Smooth muscle cell (in vitro differentiated cells): Measurements from ENCODE around the gene FOLR3. TPM values are rescaled to one million over a fixed set of nuclear protein-coding genes. Genes with fewer than 3 reads are reported as not detected.

Experiments
- DNase-seq: peaks from one replicate; lab custom pipeline; 2025; ENCODE audit not compliant: unreplicated experiment; lab: John Stamatoyannopoulos, UW
- H2AFZ ChIP-seq: fragments of 200-600 bp; sonication (generic); 2 replicates; pipeline ENCODE4 v1.6.0; 2016; ENCODE audit warnings: antibody characterized with exemption, low read depth, mild to moderate bottlenecking
- H3F3A ChIP-seq: fragments of 200-600 bp; sonication (generic); 2 replicates; pipeline ENCODE4 v1.6.0; 2017; ENCODE audit warnings: antibody characterized with exemption, low read depth
- H3K27ac ChIP-seq: fragments of 200-600 bp; sonication (generic); 2 replicates; pipeline ENCODE4 v1.5.1; 2016; ENCODE audit warnings: low read depth, mild to moderate bottlenecking
- H3K27me3 ChIP-seq: fragments of 200-600 bp; sonication (generic); 2 replicates; pipeline ENCODE4 v1.6.1; 2016; ENCODE audit warnings: low read depth, mild to moderate bottlenecking
- H3K36me3 ChIP-seq: fragments of 200-600 bp; sonication (generic); 2 replicates; pipeline ENCODE4 v1.5.1; 2016; ENCODE audit warnings: low read depth
- H3K4me1 ChIP-seq: fragments of 200-600 bp; sonication (generic); 2 replicates; pipeline ENCODE4 v1.5.1; 2016; ENCODE audit warnings: low read depth
- H3K4me2 ChIP-seq: fragments of 200-600 bp; sonication (generic); 2 replicates; pipeline ENCODE4 v1.6.0; 2016; ENCODE audit warnings: mild to moderate bottlenecking
- H3K4me3 ChIP-seq: fragments of 200-600 bp; sonication (generic); 2 replicates; pipeline ENCODE4 v1.5.1; 2016; ENCODE audit warnings: mild to moderate bottlenecking
- H3K79me2 ChIP-seq: fragments of 200-600 bp; sonication (generic); 2 replicates; pipeline ENCODE4 v1.6.0; 2016; ENCODE audit warnings: low read depth, mild to moderate bottlenecking
- H3K9ac ChIP-seq: fragments of 200-600 bp; sonication (generic); 2 replicates; pipeline ENCODE4 v1.6.0; 2016; ENCODE audit warnings: low read depth
- H3K9me3 ChIP-seq: fragments of 200-600 bp; sonication (generic); replicated peaks from 2 replicates; pipeline ENCODE4 v1.5.1; 2016; ENCODE audit warnings: low read depth
- H4K20me1 ChIP-seq: fragments of 200-600 bp; sonication (generic); 2 replicates; pipeline ENCODE4 v1.6.0; 2016; ENCODE audit warnings: low read depth
- CTCF ChIP-seq: fragments of 200-600 bp; sonication (generic); IDR thresholded peaks from 2 replicates; pipeline ENCODE4 v1.5.1; 2017; ENCODE audit warnings: borderline replicate concordance, mild to moderate bottlenecking, antibody characterized with exemption; ENCODE audit not compliant: insufficient read depth, poor library complexity, severe bottlenecking
- WGBS: methylation state at CpG from one replicate; pipeline ENCODE4 v1.1.7; 2016; ENCODE audit warnings: low lambda C conversion rate; 5-methylcytosine and 5-hydroxymethylcytosine counted together
- polyA plus RNA-seq: library from polyadenylated mRNA; unstranded; fragments of >200 nt; fragmentation: Nextera tagmentation; extraction: Ambion mirVana; gene quantifications from 2 replicates; pipeline ENCODE4 v1.2.1, GENCODE V29; 2016
- total RNA-seq: library from RNA; depleted of rRNA; stranded (reverse); fragments of >200 nt; gene quantifications from 2 replicates; pipeline ENCODE4 v1.2.3, GENCODE V29; 2014

Gene FOLR3
- total and polyA plus RNA-seq, 2 experiments from 2014 or later: not detected

- H3K79me2 ChIP-seq: peaks cover 37% of the 10 kb centered on the region
- H3F3A ChIP-seq: no peaks in the 10 kb centered on the region
- no peak for DNase-seq
- peaks cover 8% of the 10 kb centered on the region for H3K4me1 ChIP-seq
- 97% methylated on average over 3 of the region's 3 CpGs for WGBS
- no peaks in the 10 kb centered on the region for H3K36me3 ChIP-seq
- H3K9me3 ChIP-seq: no peaks in the 10 kb centered on the region
- no peak overlapping the region for H3K27ac ChIP-seq
- H3K4me2 ChIP-seq: no peak overlapping the region
- H4K20me1 ChIP-seq: no peaks in the 10 kb centered on the region
- TF ChIP-seq CTCF: no peak
- no peaks in the 10 kb centered on the region for H3K27me3 ChIP-seq
- H3K9ac ChIP-seq: no peak overlapping the region
- H3K4me3 ChIP-seq: no peak overlapping the region
- H2AFZ ChIP-seq: no peak overlapping the region
Measured at GRCh38 chr11:72100009-72100408, 35.5 kb upstream of the FOLR3 start.

- no peaks in the 10 kb centered on the region for H3K36me3 ChIP-seq
Measured at GRCh38 chr11:72100462-72100861, 35.1 kb upstream of the FOLR3 start.

GRCh38 chr11:72102162-72102561 lies 33.4 kb upstream of the FOLR3 start:
- H4K20me1 ChIP-seq: no peaks in the 10 kb centered on the region
- H3K9me3 ChIP-seq: no peaks in the 10 kb centered on the region
- no peak for DNase-seq
- no peaks in the 10 kb centered on the region for H3F3A ChIP-seq
- WGBS: 71% methylated on average over 4 of the region's 4 CpGs
- no peak overlapping the region for H2AFZ ChIP-seq
- H3K4me3 ChIP-seq: peak overlapping the region; percentile 84
- H3K36me3 ChIP-seq: no peaks in the 10 kb centered on the region
- peaks cover 37% of the 10 kb centered on the region for H3K79me2 ChIP-seq
- H3K27me3 ChIP-seq: no peaks in the 10 kb centered on the region
- peak overlapping the region; percentile 98 for H3K4me2 ChIP-seq
- H3K4me1 ChIP-seq: peaks cover 8% of the 10 kb centered on the region
- no peak for TF ChIP-seq CTCF
- peak overlapping the region; percentile 96 for H3K9ac ChIP-seq
- H3K27ac ChIP-seq: peak overlapping the region; percentile 90

More at GRCh38 chr11:72100462-72100861, 35.1 kb upstream of the FOLR3 start:
- H3K27me3 ChIP-seq: no peaks in the 10 kb centered on the region
- H3K4me3 ChIP-seq: no peak overlapping the region
- 100% methylated on average over 1 of the region's 1 CpG for WGBS
- no peak for DNase-seq
- H3K27ac ChIP-seq: peak overlapping the region; percentile 90
- no peaks in the 10 kb centered on the region for H4K20me1 ChIP-seq
- no peak overlapping the region for H3K4me2 ChIP-seq
- H3K79me2 ChIP-seq: peaks cover 37% of the 10 kb centered on the region
- peaks cover 8% of the 10 kb centered on the region for H3K4me1 ChIP-seq
- TF ChIP-seq CTCF: no peak
- H3K9ac ChIP-seq: no peak overlapping the region
- no peaks in the 10 kb centered on the region for H3K9me3 ChIP-seq
- no peak overlapping the region for H2AFZ ChIP-seq
- no peaks in the 10 kb centered on the region for H3F3A ChIP-seq

- no peaks in the 10 kb centered on the region for H3F3A ChIP-seq
- H3K27me3 ChIP-seq: no peaks in the 10 kb centered on the region
- peak overlapping the region; percentile 90 for H3K27ac ChIP-seq
- H3K9ac ChIP-seq: peak overlapping the region; percentile 96
- peaks cover 8% of the 10 kb centered on the region for H3K4me1 ChIP-seq
- no peaks in the 10 kb centered on the region for H3K9me3 ChIP-seq
- H3K4me3 ChIP-seq: peak overlapping the region; percentile 84
- no peak for DNase-seq
- no peak for TF ChIP-seq CTCF
- peak overlapping the region; percentile 98 for H3K4me2 ChIP-seq
- H2AFZ ChIP-seq: peak overlapping the region; percentile 49
- peaks cover 37% of the 10 kb centered on the region for H3K79me2 ChIP-seq
- no peaks in the 10 kb centered on the region for H3K36me3 ChIP-seq
- no peaks in the 10 kb centered on the region for H4K20me1 ChIP-seq
- 5% methylated on average over 9 of the region's 9 CpGs for WGBS
Measured at GRCh38 chr11:72102631-72102945, 32.9 kb upstream of the FOLR3 start.
